HEK293 (cell line): ENCODE results near the gene TMIGD1.

Experiments
- GLI4 ChIP-seq: fragments of 450-650 bp; formaldehyde crosslinking; IDR thresholded peaks from 2 replicates; pipeline ENCODE4 v1.5.1; 2016; ENCODE audit warnings: missing biosample characterization, missing genetic modification characterization
- HOXA7 ChIP-seq: sonication (generic); formaldehyde crosslinking; IDR thresholded peaks from 2 replicates; pipeline ENCODE4 v1.8.1; 2022; ENCODE audit warnings: missing genetic modification reagents, borderline replicate concordance
- HOXD13 ChIP-seq: sonication (generic); formaldehyde crosslinking; IDR thresholded peaks from 2 replicates; pipeline ENCODE4 v1.8.0; 2022; ENCODE audit warnings: missing genetic modification reagents, borderline replicate concordance
- IKZF3 ChIP-seq: fragments of 450-650 bp; IDR thresholded peaks from 2 replicates; pipeline ENCODE4 v1.5.0; 2018; ENCODE audit warnings: missing biosample characterization, mild to moderate bottlenecking, missing genetic modification characterization, moderate library complexity
- PRDM1 ChIP-seq: fragments of 450-650 bp; formaldehyde crosslinking; IDR thresholded peaks from 2 replicates; pipeline ENCODE4; 2016; ENCODE audit warnings: missing biosample characterization, missing genetic modification characterization
- YY2 ChIP-seq: fragments of 450-650 bp; formaldehyde crosslinking; IDR thresholded peaks from 2 replicates; pipeline ENCODE4 v1.5.1; 2016; ENCODE audit warnings: missing biosample characterization, missing genetic modification characterization
- ZFP69B ChIP-seq: fragments of 450-650 bp; formaldehyde crosslinking; IDR thresholded peaks from 2 replicates; pipeline ENCODE4 v1.5.1; 2016; ENCODE audit warnings: missing biosample characterization, missing genetic modification characterization
- ZIC2 ChIP-seq: fragments of 450-650 bp; formaldehyde crosslinking; IDR thresholded peaks from 2 replicates; pipeline ENCODE4 v1.5.1; 2016; ENCODE audit warnings: missing biosample characterization, missing genetic modification characterization
- ZNF211 ChIP-seq: fragments of 450-650 bp; formaldehyde crosslinking; IDR thresholded peaks from 2 replicates; pipeline ENCODE4 v1.5.1; 2016; ENCODE audit warnings: low read depth, missing biosample characterization, missing genetic modification characterization
- ZNF302 ChIP-seq: fragments of 450-650 bp; formaldehyde crosslinking; IDR thresholded peaks from 2 replicates; pipeline ENCODE4 v1.5.1; 2016; ENCODE audit warnings: missing biosample characterization, missing genetic modification characterization, low read depth
- ZNF423 ChIP-seq: fragments of 450-650 bp; formaldehyde crosslinking; IDR thresholded peaks from 2 replicates; pipeline ENCODE4 v1.5.1; 2016; ENCODE audit warnings: missing biosample characterization, missing genetic modification characterization
- ZNF501 ChIP-seq: fragments of 450-650 bp; formaldehyde crosslinking; IDR thresholded peaks from 2 replicates; pipeline ENCODE4 v1.5.1; 2016; ENCODE audit warnings: missing biosample characterization, missing genetic modification characterization
- ZNF514 ChIP-seq: fragments of 450-650 bp; formaldehyde crosslinking; IDR thresholded peaks from 2 replicates; pipeline ENCODE4 v1.5.1; 2016; ENCODE audit warnings: missing biosample characterization, missing genetic modification characterization
- ZNF560 ChIP-seq: fragments of 450-650 bp; formaldehyde crosslinking; IDR thresholded peaks from 2 replicates; pipeline ENCODE4 v1.5.1; 2017; ENCODE audit warnings: missing biosample characterization, missing genetic modification characterization, borderline replicate concordance
- ZNF707 ChIP-seq: fragments of 450-650 bp; formaldehyde crosslinking; IDR thresholded peaks from 2 replicates; pipeline ENCODE4 v1.5.1; 2016; ENCODE audit warnings: missing biosample characterization, missing genetic modification characterization
- ZNF837 ChIP-seq: fragments of 450-650 bp; formaldehyde crosslinking; IDR thresholded peaks from 2 replicates; pipeline ENCODE4 v1.5.1; 2016; ENCODE audit warnings: missing biosample characterization, missing genetic modification characterization
- TF ChIP-seq, protein P1 (sequence below): fragments of 450-650 bp; formaldehyde crosslinking; IDR thresholded peaks from 2 replicates; pipeline ENCODE4 v1.5.1; 2016; ENCODE audit warnings: missing biosample characterization, missing genetic modification characterization
- TF ChIP-seq, protein P2 (sequence below): fragments of 450-650 bp; formaldehyde crosslinking; IDR thresholded peaks from 2 replicates; pipeline ENCODE4 v1.5.1; 2017; ENCODE audit warnings: missing biosample characterization, missing genetic modification characterization
- TF ChIP-seq, protein P3 (sequence below): fragments of 450-650 bp; formaldehyde crosslinking; IDR thresholded peaks from 2 replicates; pipeline ENCODE4 v1.5.1; 2016; ENCODE audit warnings: missing biosample characterization, missing genetic modification characterization, borderline replicate concordance
- TF ChIP-seq, protein P4 (sequence below): fragments of 450-650 bp; IDR thresholded peaks from 2 replicates; pipeline ENCODE4 v1.5.1; 2018; ENCODE audit warnings: missing biosample characterization, mild to moderate bottlenecking, missing genetic modification characterization
- TF ChIP-seq, protein P5 (sequence below): fragments of 450-650 bp; formaldehyde crosslinking; IDR thresholded peaks from 2 replicates; pipeline ENCODE4 v1.5.1; 2016; ENCODE audit warnings: missing biosample characterization, missing genetic modification characterization, borderline replicate concordance
- TF ChIP-seq, protein P6 (sequence below): fragments of 450-650 bp; formaldehyde crosslinking; IDR thresholded peaks from 2 replicates; pipeline ENCODE4 v1.5.1; 2016; ENCODE audit warnings: missing biosample characterization, missing genetic modification characterization, low read depth

TMIGD1 gene

DNA sequence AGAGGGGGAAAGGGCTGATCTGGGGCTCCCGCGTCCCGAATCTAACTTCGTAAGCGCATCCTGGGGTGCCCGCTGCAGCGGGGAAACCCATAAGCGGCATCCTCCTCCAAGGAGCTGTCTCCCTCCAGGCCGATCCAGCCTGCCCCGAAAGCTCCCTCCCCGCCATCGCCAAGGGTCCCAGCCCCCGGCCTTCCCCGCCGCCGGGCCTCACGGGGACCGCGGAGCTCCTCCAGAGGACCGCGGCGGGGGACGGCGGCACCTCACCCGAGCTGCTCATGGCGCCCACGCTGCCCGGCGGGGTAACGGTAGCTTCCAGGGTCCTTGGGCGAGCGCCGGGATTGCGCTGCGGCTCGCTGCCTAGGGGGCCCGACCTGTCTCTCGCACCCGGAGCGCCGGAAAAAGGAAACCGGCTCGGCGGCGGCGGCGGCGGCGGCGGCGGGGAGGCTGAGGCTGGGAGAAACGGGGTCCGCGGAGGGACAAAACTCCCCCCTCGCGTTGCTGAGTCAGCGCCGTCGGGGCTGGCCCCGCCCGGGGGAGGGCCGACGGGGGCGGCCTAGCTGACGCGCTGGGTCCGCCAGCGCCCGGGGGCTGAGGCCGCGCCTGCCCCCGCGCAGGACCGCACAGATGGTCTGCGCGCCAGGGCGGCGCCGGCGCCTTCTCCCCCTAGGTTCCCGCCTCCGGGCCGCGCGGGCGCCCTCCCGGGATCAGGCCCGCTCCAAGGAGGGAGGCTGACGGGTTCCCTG lies 42.1 kb downstream of the TMIGD1 start, which contains the start of gene BLMH (continued):
- TF ChIP-seq, protein P1, sequence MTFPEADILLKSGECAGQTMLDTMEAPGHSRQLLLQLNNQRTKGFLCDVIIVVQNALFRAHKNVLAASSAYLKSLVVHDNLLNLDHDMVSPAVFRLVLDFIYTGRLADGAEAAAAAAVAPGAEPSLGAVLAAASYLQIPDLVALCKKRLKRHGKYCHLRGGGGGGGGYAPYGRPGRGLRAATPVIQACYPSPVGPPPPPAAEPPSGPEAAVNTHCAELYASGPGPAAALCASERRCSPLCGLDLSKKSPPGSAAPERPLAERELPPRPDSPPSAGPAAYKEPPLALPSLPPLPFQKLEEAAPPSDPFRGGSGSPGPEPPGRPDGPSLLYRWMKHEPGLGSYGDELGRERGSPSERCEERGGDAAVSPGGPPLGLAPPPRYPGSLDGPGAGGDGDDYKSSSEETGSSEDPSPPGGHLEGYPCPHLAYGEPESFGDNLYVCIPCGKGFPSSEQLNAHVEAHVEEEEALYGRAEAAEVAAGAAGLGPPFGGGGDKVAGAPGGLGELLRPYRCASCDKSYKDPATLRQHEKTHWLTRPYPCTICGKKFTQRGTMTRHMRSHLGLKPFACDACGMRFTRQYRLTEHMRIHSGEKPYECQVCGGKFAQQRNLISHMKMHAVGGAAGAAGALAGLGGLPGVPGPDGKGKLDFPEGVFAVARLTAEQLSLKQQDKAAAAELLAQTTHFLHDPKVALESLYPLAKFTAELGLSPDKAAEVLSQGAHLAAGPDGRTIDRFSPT (tag by site-specific recombination), result 0 out of 2 replicates have a peak, but pooled peaks have one; percentile 30
- TF ChIP-seq ZNF514 (tag by site-specific recombination) (no peak), ZNF707 (tag by site-specific recombination) (no peak), ZNF423 (tag by site-specific recombination) (peak; percentile 56; the same call in 1 of the 2 replicates), ZNF837 (no peak), ZNF302 (tag by site-specific recombination) (no peak), YY2 (tag by site-specific recombination) (no peak), PRDM1 (tag by site-specific recombination) (no peak), ZNF211 (tag by site-specific recombination) (no peak), ZNF560 (tag by site-specific recombination) (0 out of 2 replicates have a peak, but pooled peaks have one; percentile 25), ZNF501 (tag by site-specific recombination) (peak; percentile 50; the same call in 1 of the 2 replicates), IKZF3 (tag by site-specific recombination) (0 out of 2 replicates have a peak, but pooled peaks have one; percentile 49), GLI4 (no peak), HOXD13 (CRISPR knock-in tag) (no peak), ZIC2 (peak; percentile 40), HOXA7 (CRISPR knock-in tag) (no peak), ZFP69B (tag by site-specific recombination) (no peak)
- TF ChIP-seq, protein P2, sequence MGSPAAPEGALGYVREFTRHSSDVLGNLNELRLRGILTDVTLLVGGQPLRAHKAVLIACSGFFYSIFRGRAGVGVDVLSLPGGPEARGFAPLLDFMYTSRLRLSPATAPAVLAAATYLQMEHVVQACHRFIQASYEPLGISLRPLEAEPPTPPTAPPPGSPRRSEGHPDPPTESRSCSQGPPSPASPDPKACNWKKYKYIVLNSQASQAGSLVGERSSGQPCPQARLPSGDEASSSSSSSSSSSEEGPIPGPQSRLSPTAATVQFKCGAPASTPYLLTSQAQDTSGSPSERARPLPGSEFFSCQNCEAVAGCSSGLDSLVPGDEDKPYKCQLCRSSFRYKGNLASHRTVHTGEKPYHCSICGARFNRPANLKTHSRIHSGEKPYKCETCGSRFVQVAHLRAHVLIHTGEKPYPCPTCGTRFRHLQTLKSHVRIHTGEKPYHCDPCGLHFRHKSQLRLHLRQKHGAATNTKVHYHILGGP, result no peak
- TF ChIP-seq, protein P3, sequence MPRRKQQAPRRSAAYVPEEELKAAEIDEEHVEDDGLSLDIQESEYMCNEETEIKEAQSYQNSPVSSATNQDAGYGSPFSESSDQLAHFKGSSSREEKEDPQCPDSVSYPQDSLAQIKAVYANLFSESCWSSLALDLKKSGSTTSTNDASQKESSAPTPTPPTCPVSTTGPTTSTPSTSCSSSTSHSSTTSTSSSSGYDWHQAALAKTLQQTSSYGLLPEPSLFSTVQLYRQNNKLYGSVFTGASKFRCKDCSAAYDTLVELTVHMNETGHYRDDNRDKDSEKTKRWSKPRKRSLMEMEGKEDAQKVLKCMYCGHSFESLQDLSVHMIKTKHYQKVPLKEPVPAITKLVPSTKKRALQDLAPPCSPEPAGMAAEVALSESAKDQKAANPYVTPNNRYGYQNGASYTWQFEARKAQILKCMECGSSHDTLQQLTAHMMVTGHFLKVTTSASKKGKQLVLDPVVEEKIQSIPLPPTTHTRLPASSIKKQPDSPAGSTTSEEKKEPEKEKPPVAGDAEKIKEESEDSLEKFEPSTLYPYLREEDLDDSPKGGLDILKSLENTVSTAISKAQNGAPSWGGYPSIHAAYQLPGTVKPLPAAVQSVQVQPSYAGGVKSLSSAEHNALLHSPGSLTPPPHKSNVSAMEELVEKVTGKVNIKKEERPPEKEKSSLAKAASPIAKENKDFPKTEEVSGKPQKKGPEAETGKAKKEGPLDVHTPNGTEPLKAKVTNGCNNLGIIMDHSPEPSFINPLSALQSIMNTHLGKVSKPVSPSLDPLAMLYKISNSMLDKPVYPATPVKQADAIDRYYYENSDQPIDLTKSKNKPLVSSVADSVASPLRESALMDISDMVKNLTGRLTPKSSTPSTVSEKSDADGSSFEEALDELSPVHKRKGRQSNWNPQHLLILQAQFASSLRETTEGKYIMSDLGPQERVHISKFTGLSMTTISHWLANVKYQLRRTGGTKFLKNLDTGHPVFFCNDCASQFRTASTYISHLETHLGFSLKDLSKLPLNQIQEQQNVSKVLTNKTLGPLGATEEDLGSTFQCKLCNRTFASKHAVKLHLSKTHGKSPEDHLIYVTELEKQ (tag by site-specific recombination), result no peak
- TF ChIP-seq, protein P4, sequence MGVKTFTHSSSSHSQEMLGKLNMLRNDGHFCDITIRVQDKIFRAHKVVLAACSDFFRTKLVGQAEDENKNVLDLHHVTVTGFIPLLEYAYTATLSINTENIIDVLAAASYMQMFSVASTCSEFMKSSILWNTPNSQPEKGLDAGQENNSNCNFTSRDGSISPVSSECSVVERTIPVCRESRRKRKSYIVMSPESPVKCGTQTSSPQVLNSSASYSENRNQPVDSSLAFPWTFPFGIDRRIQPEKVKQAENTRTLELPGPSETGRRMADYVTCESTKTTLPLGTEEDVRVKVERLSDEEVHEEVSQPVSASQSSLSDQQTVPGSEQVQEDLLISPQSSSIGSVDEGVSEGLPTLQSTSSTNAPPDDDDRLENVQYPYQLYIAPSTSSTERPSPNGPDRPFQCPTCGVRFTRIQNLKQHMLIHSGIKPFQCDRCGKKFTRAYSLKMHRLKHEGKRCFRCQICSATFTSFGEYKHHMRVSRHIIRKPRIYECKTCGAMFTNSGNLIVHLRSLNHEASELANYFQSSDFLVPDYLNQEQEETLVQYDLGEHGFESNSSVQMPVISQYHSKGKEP, result peak; percentile 63; the same call in 1 of the 2 replicates
- TF ChIP-seq, protein P5, sequence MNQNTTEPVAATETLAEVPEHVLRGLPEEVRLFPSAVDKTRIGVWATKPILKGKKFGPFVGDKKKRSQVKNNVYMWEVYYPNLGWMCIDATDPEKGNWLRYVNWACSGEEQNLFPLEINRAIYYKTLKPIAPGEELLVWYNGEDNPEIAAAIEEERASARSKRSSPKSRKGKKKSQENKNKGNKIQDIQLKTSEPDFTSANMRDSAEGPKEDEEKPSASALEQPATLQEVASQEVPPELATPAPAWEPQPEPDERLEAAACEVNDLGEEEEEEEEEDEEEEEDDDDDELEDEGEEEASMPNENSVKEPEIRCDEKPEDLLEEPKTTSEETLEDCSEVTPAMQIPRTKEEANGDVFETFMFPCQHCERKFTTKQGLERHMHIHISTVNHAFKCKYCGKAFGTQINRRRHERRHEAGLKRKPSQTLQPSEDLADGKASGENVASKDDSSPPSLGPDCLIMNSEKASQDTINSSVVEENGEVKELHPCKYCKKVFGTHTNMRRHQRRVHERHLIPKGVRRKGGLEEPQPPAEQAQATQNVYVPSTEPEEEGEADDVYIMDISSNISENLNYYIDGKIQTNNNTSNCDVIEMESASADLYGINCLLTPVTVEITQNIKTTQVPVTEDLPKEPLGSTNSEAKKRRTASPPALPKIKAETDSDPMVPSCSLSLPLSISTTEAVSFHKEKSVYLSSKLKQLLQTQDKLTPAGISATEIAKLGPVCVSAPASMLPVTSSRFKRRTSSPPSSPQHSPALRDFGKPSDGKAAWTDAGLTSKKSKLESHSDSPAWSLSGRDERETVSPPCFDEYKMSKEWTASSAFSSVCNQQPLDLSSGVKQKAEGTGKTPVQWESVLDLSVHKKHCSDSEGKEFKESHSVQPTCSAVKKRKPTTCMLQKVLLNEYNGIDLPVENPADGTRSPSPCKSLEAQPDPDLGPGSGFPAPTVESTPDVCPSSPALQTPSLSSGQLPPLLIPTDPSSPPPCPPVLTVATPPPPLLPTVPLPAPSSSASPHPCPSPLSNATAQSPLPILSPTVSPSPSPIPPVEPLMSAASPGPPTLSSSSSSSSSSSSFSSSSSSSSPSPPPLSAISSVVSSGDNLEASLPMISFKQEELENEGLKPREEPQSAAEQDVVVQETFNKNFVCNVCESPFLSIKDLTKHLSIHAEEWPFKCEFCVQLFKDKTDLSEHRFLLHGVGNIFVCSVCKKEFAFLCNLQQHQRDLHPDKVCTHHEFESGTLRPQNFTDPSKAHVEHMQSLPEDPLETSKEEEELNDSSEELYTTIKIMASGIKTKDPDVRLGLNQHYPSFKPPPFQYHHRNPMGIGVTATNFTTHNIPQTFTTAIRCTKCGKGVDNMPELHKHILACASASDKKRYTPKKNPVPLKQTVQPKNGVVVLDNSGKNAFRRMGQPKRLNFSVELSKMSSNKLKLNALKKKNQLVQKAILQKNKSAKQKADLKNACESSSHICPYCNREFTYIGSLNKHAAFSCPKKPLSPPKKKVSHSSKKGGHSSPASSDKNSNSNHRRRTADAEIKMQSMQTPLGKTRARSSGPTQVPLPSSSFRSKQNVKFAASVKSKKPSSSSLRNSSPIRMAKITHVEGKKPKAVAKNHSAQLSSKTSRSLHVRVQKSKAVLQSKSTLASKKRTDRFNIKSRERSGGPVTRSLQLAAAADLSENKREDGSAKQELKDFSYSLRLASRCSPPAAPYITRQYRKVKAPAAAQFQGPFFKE (tag by site-specific recombination), result no peak
- TF ChIP-seq, protein P6, sequence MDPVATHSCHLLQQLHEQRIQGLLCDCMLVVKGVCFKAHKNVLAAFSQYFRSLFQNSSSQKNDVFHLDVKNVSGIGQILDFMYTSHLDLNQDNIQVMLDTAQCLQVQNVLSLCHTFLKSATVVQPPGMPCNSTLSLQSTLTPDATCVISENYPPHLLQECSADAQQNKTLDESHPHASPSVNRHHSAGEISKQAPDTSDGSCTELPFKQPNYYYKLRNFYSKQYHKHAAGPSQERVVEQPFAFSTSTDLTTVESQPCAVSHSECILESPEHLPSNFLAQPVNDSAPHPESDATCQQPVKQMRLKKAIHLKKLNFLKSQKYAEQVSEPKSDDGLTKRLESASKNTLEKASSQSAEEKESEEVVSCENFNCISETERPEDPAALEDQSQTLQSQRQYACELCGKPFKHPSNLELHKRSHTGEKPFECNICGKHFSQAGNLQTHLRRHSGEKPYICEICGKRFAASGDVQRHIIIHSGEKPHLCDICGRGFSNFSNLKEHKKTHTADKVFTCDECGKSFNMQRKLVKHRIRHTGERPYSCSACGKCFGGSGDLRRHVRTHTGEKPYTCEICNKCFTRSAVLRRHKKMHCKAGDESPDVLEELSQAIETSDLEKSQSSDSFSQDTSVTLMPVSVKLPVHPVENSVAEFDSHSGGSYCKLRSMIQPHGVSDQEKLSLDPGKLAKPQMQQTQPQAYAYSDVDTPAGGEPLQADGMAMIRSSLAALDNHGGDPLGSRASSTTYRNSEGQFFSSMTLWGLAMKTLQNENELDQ, result no peak
